Right ventricle myocardium superior (tissue), 1 donor: ENCODE results near the gene POP4. TPM values are rescaled to one million over a fixed set of nuclear protein-coding genes. Genes with fewer than 3 reads are reported as not detected.
A peak's percentile ranks its signal among the peaks of the same experiment; 100 is the strongest.
"Not testable (repeated sequence)": the region's sequence is repeated elsewhere in the genome, so short reads cannot be mapped to it uniquely, and the experiment has no call there.

Experiments
- ATAC-seq: fragments of 200-7000 bp; cut with Tn5 transposase; one replicate; pipeline ENCODE4 v1.9.1; 2020; ENCODE audit warnings: mild to moderate bottlenecking; ENCODE audit not compliant: poor library complexity
- DNase-seq: peaks from one replicate; pipeline ENCODE4 v3.0.0-alpha.2; 2020
- intact Hi-C: fragments of 100-400 bp; cut with DNase I; formaldehyde crosslinking; loops from one replicate; pipeline ENCODE4 v1.11.2; 2022
- long read RNA-seq: library from polyadenylated mRNA; unstranded; transcript quantifications from one replicate; pipeline ENCODE4 v2.0.0, GENCODE V29; 2021
- total RNA-seq: library from RNA; stranded (reverse); fragmentation: NEBNext Ultra II Directional; extraction: Animal tissue kit (Norgen Biotek cat#: 25700); gene quantifications from one replicate; pipeline ENCODE4 v1.2.1, GENCODE V29; 2021
- donor health status: DM: no; HTN: yes; CAD: no; lungs with severe emphysema.

Gene POP4, protein sequence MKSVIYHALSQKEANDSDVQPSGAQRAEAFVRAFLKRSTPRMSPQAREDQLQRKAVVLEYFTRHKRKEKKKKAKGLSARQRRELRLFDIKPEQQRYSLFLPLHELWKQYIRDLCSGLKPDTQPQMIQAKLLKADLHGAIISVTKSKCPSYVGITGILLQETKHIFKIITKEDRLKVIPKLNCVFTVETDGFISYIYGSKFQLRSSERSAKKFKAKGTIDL
- total RNA-seq, result 46.9 TPM
- long read RNA-seq, transcript POP4-202 (7 exons, 3,385 nt), result major isoform, 14 of 16 reads
- long read RNA-seq, partial matches to known transcripts, result 1 of 16 reads
- long read RNA-seq, other reads (novel, unspliced or antisense), result 1 of 16 reads

DNA sequence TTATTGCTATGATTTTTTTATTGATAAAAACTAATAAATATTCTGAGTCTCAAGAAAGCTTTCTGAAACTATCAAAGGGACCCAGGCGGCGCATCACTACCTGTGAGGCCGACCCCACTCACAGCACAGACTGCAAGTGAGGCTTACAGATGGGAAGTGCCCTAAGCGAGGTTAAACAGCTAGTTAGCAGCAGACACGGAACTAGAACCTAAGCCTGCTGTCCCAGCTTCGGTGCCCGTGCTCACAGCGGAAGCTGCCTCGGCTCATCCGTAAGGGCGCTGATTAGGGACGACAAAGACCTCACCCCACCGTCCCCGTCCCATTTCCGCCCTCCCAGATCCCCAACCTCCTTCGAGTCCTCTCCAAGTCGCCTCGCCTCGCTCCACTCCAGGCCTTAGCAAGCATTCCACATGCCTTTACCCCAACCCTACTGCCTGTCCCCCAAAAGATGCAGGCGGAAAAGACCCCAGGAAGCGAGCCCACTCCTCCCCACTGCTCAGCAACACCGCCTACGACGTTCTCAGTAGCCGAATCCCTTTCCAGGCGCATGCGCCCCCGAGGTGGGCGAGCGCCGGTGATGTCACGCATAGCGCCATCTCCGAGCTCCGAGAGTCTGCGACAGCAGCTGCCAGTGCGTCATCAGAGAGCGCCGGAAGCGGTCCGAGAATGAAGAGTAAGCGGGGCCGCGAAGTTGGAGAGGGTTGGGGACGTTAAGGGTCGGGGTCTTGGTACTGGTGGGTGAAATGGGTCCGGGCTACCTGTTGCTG is at the start of gene POP4:
Gene POP4, plus strand, starts transcription at position 631 of the 767 bp plus-strand sequence. Its CDS starts 36 bp downstream, at position 667.
- ATAC-seq (peak; percentile 96), DNase-seq (peak; percentile 100)
- intact Hi-C loops, result no loop called here

DNA sequence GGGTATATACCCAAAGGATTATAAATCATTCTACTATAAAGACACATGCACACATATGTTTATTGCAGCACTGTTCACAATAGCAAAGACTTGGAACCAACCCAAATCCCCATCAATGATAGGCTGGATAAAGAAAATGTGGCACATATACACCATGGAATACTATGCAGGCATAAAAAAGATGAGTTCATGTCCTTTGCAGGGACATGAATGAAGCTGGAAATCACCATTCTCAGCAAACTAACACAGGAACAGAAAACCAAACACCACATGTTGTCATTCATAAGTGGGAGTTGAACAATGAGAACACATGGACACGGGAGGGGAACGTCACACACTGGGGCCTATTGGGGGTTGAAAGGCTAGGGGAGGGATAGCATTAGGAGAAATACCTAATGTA is 47.0 kb upstream of the POP4 start:
- DNase-seq, ATAC-seq, intact Hi-C loops: not testable (repeated sequence)

DNA sequence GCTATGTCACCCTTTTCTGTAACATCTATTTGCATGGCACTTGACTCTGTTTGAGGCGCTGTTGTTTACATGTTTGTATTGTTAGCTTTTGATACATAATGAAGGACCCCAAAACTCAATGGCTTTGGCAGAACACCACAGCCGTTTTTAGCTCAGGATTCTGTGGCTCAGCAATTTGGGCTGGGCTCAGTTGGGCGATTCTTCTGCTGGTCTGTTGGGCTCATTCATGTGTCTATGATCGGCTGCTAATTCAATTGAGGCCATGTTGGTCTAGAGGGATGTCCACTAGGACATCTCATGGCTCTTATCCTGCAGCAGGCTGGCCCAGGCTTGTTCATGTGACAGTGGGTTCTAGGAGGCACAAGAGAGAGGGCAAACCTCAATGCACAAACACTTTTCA is 46.3 kb upstream of the POP4 start:
- intact Hi-C loops, result no loop called here
- ATAC-seq, result no peak

DNA sequence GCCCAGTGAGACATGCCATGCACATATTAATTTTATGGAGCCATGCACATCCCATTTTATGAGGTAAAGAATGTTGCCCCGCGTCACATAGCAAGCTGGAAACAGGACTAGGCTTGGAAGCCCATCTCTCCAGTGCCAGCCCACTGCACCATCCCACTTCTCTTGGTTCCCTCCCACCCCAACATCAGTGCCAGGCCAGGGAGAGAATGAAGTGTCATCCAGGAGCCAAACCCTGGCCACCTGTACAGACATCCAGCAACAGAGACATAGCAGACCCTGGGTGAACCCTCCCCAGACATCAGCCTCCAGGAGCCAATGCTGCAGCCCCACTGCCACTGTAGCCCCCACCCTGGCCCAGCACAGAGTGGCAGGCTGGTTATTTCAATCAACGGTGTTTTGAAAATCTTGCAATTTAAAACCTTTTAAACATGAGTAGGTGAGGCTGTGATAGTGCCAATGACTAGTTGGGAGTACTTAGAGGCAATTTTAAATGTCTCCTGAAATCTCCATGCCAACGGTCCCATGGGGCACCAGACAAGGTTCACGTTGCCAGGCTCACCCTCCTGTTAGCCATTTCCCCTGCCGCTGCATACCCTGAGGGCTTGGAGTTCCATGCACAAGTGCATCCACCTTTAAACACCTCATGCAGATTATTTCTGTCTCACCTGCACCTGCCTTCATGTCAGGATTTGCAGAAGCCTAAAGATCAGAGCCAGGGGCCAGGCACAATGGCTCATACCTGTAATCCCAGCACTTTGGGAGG is 45.6 kb upstream of the POP4 start:
- ATAC-seq (no peak), DNase-seq (no peak)
- intact Hi-C loops, result no loop called here

More for the DNA sequence above, 46.3 kb upstream of the POP4 start:
- no peak for DNase-seq

DNA sequence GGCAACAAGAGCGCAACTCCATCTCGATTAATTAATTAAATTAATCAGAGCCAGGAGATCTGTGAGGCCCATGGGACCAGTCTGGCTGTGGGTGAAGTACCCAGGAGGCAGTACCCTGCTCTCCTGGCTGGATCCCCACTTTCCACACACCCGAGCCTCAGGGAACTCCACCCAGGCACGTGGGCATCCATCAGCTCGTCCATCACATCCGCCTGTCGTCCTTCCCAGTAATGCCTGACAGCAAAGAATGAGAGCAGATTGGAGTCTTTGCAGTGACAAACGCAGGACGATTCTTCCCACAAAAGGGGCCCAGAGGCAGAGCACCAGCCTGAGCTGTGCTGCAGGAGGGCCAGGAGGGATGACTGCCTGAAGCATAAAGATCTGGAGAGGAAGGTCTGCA is 44.5 kb upstream of the POP4 start:
- intact Hi-C loops, result no loop called here
- no peak for ATAC-seq
- no peak for DNase-seq

DNA sequence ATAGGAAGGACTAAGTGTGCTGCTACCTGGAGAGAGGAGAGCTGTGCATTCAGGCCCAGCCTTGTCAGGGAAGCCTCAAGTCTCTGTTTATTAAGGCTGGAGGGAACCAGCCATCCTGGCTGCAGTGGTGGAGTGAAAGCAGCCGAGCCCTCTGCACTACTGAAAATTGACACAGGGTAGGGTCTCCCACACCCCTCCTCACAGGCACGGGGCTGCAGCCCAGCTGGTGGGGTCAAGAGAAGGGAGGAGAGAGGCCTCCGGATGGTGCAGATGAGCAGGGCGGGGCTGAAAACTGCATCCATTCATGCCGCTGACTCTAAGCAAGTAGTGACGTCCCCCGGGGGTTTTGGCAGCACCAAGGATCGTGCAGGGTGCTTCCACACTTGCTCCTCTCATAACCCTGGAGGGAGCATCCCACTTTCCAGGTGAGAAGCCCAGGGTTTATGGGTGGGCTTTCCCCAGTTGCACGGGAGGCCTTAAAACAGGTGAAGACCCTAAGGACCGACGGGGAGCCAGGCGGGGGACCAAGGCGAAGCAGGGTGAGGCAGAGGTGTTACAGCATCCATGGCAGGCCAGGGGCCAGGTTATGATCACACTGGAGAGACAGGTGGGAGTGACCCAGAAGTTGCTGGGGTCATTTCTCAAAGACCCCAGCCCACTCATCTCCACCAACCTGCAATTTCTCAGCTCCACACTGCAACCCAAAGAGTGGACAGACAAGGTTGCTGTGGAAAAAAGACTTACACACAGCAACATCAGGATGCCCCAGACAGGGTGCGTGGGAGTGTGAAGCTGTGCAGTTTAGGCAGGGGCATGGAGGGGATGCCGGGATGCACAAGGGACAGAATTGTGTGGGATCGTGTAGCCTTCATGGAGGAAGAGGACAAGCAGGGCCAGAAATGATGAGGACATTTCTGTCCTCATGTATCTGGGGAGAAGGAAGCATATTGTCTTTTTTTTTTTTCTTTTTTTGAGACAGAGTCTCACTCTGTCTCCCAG is 43.5 kb upstream of the POP4 start:
- ATAC-seq (no peak), DNase-seq (no peak)
- intact Hi-C loops, result no loop called here

DNA sequence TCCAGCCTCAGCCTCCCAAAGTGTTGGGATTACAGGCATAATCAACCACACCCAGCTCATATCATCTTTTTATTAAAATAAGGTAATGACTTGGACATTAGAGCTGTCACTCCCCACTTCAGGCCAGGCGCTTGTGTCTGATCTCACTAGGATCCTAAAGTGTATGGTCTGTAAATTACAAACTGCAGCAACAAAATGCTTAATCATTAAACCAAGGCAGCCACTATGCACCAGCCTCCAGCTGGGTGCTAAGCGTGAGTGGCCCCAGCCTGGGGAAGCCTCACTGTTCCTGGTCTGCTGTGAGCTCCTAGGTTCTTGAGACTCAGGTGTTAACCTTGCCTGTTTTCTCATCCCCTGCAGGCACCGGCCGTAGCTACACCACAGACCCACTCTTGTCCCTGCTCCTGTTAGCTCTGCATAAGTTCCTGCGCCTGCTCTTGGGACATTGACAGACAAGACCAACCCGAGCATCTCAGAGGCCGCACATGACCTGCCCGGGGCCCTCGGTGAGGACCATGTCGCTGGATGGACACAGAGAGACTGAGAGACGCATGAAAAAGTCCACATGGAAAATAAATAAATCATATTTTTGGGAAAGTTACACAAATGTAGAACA is 42.5 kb upstream of the POP4 start:
- intact Hi-C loops, result no loop called here
- ATAC-seq (no peak), DNase-seq (no peak)

DNA sequence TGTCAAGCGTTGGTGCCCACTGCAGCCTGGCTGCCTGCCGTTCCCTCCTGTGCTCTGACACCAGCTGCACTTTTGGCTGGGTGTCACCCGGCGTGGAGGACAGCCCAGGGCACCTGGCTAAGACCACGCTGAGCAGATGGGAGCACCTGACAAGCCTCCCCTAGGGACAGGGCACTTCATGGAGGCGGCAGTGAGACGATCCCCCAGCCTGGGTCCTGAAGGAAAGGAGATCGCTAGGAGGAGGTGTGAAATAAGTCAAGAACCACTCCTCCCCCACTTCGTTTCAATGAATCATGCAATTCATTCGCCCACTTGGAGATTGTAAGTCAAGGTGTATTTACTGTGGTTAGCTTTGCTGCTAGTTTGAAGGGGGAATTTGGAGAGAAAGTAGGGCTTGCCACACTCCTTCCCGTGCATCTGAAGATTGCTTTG is 41.5 kb upstream of the POP4 start:
- peak; percentile 57 for ATAC-seq
- no peak for DNase-seq
- intact Hi-C loops, result no loop called here

DNA sequence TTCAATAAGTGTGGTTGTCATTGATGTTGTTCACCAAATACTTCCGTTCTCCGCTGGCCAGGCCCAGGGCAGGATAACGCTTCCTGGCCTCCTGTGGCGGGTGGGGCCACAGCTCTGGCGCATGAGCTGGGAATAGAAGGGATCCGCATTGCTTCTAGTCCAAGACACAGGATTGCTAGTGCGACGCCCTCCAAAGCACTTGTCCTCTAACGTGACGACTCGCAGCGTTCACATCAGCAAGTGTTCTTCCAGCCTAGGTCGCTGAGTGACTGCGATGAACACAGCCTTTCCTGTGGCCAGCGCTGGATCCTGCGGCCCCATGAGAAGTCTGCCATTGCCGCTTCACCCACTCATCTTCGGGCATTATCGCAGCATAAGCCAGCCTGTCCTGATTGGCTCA is 40.9 kb upstream of the POP4 start:
- ATAC-seq (no peak), DNase-seq (no peak)
- intact Hi-C loops, result no loop called here

DNA sequence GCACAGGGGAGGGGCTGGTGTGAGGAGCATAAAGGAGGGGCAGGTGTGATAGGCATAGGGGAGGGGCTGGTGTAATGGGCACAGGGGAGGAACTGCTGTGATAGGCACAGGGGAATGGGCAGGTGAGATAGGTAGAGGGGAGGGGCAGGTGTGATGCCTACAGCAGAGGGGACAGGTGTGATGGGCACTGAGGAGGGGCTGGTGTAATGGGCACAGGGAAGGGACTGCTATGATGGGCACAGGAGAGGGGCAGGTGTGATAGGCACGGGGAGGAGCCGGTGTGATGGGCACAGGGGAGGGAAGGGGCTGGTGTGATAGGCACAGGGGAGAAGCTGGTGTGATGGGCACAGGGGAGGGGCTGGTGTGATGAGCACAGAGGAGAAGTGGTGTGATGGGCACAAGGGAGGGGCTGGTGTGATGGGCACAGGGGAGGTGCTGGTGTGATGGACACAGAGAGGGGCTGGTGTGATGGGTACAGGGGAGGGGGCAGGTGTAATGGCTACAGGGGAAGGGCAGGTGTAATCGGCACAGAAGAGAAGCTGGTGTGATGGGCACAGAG is 39.5 kb upstream of the POP4 start:
- no peak for ATAC-seq
- intact Hi-C loops, result no loop called here
- no peak for DNase-seq

DNA sequence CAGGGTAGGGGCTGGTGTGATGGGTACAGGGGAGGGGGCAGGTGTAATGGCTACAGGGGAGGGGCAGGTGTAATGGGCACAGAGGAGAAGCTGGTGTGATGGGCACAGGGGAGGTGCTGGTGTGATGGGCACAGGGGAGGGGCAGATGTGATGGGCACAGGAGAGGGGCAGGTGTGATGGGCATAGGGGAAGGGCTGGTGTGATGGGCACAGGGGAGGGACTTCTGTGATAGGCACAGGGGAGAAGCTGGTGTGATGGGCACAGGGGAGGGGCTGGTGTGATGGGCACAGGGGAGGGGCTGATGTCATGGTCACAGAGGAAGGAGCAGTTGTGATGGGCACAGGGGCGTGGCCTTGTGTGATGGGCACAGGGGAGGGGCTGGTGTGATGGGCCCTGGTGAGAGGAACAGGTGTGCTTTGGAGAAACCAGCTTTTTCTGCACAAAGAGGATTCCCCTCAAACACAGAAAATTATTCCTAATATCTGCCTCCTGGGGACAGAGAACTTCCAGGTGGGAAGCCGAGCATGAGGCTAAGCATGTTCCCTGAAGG is 38.6 kb upstream of the POP4 start:
- no peak for ATAC-seq

DNA sequence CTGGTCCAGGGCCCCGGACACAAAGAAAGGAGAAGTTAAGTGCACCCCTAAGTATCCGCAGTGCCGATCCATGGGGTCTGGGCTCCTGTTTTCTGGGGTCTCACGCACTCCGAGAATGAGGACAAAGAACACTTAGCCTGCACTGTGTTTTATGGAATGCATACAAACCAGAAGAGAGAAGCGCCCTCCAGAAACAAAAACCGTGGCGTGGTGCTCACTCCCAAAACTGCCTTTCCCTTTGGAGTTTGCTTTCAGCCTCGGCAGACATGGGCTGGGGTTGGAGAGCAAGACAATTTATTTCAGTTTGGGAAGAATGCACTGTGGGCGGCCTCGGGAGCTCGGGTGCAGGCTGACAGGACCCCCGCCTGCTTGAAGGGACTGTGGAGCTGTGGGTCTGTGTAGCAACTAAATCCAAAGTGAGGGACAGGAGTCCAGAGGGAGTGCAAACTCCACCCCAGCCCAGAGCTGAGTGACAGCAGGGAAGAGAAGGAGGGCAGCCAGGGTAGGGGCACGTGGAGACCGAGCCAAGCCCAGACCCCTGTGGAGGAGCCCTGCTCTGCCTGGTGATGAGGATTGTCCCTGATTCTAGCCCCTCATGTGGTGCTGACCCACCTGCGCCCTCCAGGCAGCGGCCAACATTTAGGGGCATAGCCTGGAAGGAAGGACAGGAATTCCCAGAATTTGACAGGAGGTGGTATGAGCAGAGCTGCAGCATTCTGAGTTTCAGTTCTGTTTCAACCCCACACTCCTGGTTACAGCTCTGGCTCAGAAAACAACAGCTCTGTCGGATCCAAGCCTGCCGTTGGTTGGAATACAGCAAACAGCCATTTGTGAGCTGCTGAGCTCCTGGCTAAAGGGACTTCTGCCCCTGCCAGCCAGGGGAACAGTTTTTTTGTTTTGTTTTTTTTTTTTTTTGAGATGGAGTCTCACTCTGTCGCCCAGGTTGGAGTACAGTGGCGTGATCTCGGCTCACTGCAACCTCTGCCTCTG is 37.8 kb upstream of the POP4 start:
- no peak for ATAC-seq
- intact Hi-C loops, result no loop called here

More for the DNA sequence above, 38.6 kb upstream of the POP4 start:
- no peak for DNase-seq
- intact Hi-C loops, result no loop called here

DNA sequence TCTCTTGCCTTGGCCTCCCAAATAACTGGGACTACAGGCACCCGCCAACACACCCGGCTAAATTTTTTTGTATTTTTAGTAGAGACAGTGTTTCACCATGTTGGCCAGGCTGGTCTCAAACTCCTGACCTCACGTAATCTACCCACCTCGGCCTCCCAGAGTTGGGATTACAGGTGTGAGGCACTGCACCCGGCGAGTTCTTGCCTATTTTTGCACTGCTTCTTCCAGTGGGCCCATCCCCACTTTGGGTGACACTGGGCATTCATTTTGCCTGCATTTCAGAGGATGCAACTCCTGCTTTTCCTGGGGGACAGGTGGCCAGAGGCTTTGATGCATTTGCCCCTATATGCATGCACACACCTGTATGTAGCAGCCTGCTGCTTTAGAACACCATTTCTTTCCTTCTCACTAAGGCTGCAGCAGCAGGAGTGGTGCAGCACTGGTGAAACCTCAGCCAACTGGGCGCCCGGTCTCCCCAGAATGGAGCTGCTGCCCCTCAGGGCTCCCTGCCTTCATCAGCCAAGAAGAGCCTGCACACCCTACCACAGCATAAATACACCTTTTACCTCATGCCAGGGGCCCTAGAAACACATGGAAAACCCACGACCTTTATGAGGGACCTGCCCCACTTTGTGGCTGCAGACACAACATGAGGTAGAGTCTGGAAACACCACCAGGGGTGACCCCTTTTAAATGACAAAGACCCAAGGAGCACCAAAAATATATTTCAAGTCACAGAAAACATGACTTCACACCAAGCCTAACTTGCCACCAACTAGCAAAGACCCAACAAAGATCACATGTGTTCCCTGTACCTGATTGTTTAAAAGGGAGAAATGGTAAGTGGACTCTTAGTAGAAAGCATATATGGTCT is 36.8 kb upstream of the POP4 start:
- intact Hi-C loops, result no loop called here
- no peak for DNase-seq
- ATAC-seq, result no peak

More for the DNA sequence above, 37.8 kb upstream of the POP4 start:
- DNase-seq, result no peak

DNA sequence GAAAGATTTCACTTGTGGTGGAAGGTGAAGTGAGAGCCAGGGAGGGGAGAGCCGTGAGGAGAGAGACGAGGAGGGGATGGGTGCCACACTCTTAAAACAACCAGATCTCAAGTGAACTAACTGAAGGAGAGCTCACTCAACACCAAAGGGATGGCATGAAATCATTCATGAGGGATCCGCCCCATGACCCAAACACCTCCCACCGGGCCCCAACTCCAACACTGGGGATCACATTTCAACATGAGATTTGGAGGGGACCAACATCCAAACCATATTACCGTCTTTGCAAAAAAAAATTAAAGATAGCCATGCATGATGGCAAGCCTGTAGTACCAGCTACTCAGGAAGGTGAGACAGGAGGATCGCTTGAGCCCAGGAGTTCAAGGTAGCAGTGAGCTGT is 34.9 kb upstream of the POP4 start:
- intact Hi-C loops, result no loop called here
- ATAC-seq (no peak), DNase-seq (no peak)

DNA sequence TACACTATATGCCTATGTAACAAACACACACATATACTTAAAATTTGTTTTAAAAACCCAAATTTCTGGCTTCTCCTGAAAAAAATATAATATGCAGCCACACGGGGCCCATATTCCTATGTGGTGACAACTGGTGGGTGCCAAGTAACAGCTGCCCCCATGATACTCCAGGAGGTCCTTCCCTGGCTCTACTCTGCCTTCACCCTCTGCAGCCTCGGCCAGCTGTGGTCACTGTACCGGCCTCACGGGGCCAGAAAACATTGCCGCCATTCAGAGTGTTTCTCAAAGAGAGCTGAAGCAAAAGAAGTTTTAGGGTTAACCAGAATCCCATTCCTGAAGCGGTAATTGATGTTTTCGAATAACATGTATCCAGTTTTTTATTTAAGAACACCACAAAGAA is 32.6 kb upstream of the POP4 start:
- ATAC-seq (no peak), DNase-seq (no peak)
- intact Hi-C loops, result no loop called here
